Measurements from ENCODE around the gene RFC3.

GRCh38 chr13:33849211-33849610 lies 31.3 kb downstream of the RFC3 start:
- TF ChIP-seq, protein P1, sequence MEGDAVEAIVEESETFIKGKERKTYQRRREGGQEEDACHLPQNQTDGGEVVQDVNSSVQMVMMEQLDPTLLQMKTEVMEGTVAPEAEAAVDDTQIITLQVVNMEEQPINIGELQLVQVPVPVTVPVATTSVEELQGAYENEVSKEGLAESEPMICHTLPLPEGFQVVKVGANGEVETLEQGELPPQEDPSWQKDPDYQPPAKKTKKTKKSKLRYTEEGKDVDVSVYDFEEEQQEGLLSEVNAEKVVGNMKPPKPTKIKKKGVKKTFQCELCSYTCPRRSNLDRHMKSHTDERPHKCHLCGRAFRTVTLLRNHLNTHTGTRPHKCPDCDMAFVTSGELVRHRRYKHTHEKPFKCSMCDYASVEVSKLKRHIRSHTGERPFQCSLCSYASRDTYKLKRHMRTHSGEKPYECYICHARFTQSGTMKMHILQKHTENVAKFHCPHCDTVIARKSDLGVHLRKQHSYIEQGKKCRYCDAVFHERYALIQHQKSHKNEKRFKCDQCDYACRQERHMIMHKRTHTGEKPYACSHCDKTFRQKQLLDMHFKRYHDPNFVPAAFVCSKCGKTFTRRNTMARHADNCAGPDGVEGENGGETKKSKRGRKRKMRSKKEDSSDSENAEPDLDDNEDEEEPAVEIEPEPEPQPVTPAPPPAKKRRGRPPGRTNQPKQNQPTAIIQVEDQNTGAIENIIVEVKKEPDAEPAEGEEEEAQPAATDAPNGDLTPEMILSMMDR (IDR thresholded peaks at IDR 0.05): no peak
- TF ChIP-seq POLR2A (IDR thresholded peaks at IDR 0.05): no peak

All from Peyer's patch (tissue), 4 donors.